Measurements from ENCODE around the gene IER3IP1.
A peak's percentile ranks its signal among the peaks of the same experiment; 100 is the strongest.
"Not testable (repeated sequence)": the region's sequence is repeated elsewhere in the genome, so short reads cannot be mapped to it uniquely, and the experiment has no call there.

The IER3IP1 gene

GRCh38 chr18:47160256-47160655, 15.9 kb downstream of the IER3IP1 start:
- no peak for DNase-seq (ENCODE audit: low read depth in 4 of 4, low spot score in 1 of 4)

GRCh38 chr18:47158404-47158803, 17.8 kb downstream of the IER3IP1 start:
- not testable (repeated sequence) for DNase-seq (ENCODE audit: low read depth in 4 of 4, low spot score in 1 of 4)

- DNase-seq (ENCODE audit: low read depth in 4 of 4, low spot score in 1 of 4), result no peak
Measured at GRCh38 chr18:47151439-47151838, 24.7 kb downstream of the IER3IP1 start.

DNA sequence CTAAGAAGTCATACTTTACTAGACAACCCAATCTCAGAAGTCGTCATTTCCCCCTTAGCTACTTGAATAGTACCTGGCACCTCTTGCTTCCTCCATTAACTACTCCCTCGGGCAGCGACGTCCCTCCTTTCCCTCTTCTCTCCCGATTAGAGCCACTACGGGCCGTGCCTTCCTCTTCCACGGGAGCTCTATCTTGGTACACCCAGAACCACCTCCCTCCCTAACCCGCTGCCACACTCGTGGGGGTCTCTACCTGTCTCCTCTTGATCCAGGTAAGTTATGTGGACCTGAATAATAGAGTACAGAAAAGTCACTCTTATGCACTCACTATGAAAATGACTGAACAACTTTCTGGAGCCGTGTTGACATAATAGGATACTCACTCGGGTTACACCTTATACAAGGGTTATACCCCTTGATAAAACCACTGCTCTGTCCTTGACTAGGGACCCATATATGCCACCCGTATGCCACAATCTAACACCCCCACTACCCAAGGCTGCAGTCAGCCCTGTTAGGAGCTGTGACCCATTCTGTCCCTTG, 25.3 kb downstream of the IER3IP1 start:
- DNase-seq (ENCODE audit: low read depth in 4 of 4, low spot score in 1 of 4), result no peak

GRCh38 chr18:47150029-47150823, 25.9 kb downstream of the IER3IP1 start, which contains the start of gene HDHD2:
TSS of gene HDHD2 (minus strand) at chr18:47150500. CDS start at chr18:47136439, 14,061 bp downstream.
- peak; percentile 57 to 78 (median 72) for DNase-seq (ENCODE audit: low read depth in 4 of 4, low spot score in 1 of 4)

GRCh38 chr18:47149457-47150028, 26.6 kb downstream of the IER3IP1 start:
- DNase-seq (ENCODE audit: low read depth in 4 of 4, low spot score in 1 of 4), result no peak

DNA sequence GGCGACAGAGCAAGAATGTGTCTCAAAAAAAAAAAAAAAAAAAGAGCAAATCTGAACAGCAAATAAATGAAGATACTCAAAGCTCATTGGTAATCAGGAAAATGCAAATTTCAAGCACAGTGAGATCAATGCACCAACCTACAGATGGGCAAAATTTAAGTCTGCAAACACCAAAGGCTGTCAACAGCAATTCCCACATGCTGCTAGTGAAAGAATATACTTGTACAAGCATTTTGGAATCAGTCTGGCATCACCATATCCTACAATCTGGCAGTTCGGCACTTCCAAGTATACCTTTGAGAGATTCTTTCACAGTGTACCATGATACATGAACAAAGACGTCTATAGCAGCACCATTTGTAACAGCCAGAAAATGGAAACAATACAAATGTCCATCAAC, 30.0 kb downstream of the IER3IP1 start:
- DNase-seq (ENCODE audit: low read depth in 4 of 4, low spot score in 1 of 4), result no peak

DNA sequence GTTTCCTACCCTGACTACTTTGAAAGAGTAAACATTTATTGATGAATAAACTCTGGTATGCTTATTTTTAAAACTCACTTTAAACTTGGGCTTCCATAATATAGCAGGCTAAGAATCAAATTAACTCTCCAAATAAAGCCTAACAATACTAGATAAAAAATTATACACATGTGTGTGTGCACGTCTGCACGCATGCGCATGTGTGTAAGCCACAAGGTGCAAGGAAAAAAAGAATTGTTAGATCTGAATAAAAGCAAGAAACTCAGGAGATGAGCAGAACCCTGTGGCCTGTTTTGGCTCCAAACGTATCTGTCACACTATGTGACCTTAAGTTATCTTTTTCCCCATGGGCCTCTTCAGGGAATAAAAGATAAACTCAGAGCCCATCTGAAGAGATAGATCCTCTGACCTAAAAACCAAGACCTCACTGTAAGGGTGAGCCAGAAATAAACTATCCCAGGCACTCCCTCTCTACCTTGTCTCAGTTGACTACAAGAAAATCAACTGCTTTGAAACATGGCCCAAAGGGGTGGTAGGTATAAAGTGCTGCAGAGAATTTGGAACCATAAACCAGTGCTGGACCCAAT, 32.2 kb downstream of the IER3IP1 start:
- no peak for DNase-seq (ENCODE audit: low read depth in 4 of 4, low spot score in 1 of 4)

DNA sequence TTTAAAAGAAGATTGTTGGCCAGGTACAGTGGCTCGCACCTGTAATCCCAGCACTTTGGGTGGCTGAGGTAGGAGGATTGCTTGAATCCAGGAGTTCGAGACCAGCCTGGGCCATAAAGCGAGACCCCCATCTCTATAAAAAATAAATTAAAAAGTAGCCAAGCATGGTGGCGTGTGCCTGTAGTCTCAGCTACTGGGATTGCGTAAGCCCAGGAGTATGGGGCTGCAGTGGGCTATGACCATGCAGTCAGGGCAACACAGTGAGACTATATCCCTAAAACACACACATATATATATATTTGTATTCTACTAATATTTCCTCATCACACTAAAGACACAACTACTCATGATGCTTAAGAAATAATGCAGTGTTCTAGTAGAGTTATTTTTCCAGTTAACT, 33.0 kb downstream of the IER3IP1 start:
- DNase-seq (ENCODE audit: low read depth in 4 of 4, low spot score in 1 of 4), result no peak

GRCh38 chr18:47141289-47141688, 34.9 kb downstream of the IER3IP1 start:
- DNase-seq (ENCODE audit: low read depth in 4 of 4, low spot score in 1 of 4), result no peak

GRCh38 chr18:47121146-47121545, 55.0 kb downstream of the IER3IP1 start:
- DNase-seq (ENCODE audit: low read depth in 4 of 4, low spot score in 1 of 4), result no peak

GRCh38 chr18:47120428-47120827, 55.7 kb downstream of the IER3IP1 start:
- no peak for DNase-seq (ENCODE audit: low read depth in 4 of 4, low spot score in 1 of 4)

DNA sequence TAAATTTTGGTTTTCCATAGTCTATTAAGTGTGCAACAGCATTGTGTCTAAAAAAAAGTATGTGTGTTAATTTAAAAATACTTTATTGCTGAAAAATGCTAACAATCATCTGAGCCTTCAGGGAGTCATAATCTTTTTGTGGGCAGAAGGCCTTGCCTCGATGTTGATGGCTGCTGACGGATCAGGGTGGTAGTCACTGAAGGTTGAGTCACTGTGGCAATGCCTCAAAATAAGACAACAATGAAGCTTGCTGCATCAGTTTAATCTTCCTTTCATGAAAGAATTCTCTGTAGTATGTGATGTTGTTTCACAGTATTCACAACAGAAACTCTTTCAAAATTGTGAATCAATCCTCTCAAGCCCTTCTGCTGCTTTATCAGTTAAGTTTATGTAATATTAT, 57.2 kb downstream of the IER3IP1 start:
- no peak for DNase-seq (ENCODE audit: low read depth in 4 of 4, low spot score in 1 of 4)

DNA sequence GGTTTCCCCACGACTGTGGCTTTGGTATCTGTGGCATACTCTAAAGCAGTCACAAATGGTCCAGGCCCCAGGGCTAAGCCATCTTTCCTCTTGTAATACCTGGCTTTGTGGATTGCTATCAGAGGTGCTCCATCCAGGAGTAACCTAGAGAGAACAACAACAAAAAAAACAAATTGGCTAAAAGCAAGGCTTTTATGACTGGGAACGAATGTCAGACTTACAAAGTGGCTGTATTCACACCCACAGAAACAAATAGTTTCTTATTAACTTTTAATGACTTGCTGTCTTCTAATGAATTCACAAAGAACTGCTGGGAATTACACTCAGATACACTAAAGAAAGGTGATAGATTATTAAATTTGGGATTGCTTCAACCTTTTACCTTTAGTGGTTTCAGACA, 61.0 kb downstream of the IER3IP1 start:
- DNase-seq (ENCODE audit: low read depth in 4 of 4, low spot score in 1 of 4), result no peak

GRCh38 chr18:47113796-47114540, 62.2 kb downstream of the IER3IP1 start:
- DNase-seq (ENCODE audit: low read depth in 4 of 4, low spot score in 1 of 4), result no peak

DNA sequence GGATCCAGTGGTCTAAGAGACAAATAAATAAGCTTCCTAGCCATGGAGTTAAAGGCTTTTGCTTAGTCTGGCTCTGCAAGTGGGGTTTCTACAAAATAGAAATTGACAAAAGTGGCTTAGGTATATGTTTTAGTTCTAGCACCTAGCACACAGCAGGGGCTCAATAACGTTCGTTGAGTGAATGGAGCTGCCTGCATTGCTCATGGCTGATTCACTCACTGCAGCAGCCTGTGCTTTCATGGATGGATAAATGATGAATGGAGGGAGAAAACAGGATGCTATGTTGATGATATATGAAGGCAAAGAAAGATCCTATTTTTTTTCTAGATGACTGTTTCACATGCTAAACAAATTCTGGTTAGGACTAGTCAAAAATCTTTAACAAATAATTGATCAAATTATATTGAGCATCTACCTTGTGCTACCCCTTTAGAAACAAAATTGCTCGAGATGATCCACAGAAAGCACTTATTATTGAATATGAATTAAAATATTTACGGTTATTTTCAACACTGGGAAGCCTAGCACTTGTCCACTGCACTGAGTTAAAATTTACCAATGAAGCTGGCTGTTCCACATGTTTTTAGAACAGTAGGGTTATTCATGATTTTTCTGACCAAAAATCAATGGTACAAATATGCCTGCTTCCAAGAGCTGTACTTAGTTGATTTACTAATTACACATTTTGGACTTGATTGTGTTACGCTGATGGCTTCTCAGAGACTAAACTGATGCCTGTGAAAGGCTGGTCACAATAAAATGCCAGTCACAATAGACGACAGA, 65.5 kb downstream of the IER3IP1 start:
- DNase-seq (ENCODE audit: low read depth in 4 of 4, low spot score in 1 of 4), result no peak

DNA sequence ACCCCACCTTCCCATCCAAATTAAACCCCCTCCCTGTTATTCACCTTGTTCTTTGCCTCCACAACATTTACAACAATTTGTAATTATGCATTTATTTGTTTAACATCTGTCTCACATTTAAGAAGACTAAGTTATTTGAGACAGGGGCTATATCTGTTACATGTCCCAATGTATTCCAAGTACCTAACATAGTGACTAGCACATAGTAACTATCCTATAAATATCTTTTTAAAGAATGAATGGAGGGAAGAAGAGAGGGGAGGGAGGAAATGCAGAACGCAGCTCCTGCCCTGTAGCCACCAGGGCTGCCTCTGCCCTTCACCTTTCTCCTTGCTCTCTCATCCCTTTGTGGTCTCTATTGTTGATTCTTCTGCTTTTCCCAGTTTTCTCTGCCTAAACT, 66.4 kb downstream of the IER3IP1 start:
- DNase-seq (ENCODE audit: low read depth in 4 of 4, low spot score in 1 of 4), result no peak

DNA sequence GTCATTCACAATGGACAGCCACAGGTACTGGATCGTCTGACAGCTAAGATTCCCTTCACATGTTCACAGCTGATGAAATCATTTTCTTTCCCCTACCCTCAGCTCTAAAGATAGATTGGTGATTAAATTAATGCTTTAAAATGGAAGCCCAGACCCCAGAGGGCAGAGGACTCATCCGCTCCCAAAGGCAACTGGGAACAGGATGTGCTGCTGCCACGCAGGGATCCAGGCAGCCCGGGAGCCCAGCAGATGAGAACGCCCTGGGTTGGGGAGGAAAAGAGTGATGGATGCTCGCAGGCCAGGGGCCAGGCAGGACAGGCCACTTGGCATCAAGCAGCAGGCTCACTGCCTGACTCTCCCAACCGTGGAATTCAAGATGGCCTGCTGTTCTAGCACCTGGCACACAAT, 67.2 kb downstream of the IER3IP1 start:
- no peak for DNase-seq (ENCODE audit: low read depth in 4 of 4, low spot score in 1 of 4)

- no peak for DNase-seq (ENCODE audit: low read depth in 4 of 4, low spot score in 1 of 4)
Measured at GRCh38 chr18:47108373-47108772, 67.8 kb downstream of the IER3IP1 start.

Data from stimulated activated CD4-positive, alpha-beta T cell treated with anti-CD3 and anti-CD28 coated beads, Interleukin-1b, Interleukin-23, amount 100 ng/mL, for 24 hours (primary cell).